Stimulated activated CD8-positive, alpha-beta memory T cell treated with anti-CD3 and anti-CD28 coated beads, Interleukin-7, amount 100 ng/mL, for 48 hours (primary cell): ENCODE measurements around the gene ARHGEF33.

ENCODE experiments used
- DNase-seq, 2 donors: peaks; one replicate each; pipeline ENCODE4 v3.0.0-alpha.2; 2020; ENCODE audit warnings: low read depth in 1 of 2; ENCODE audit errors: extremely low read depth in 1 of 2

Gene ARHGEF33

GRCh38 chr2:39007875-39008504, 118.3 kb downstream of the ARHGEF33 start:
- DNase-seq: no peak

DNA sequence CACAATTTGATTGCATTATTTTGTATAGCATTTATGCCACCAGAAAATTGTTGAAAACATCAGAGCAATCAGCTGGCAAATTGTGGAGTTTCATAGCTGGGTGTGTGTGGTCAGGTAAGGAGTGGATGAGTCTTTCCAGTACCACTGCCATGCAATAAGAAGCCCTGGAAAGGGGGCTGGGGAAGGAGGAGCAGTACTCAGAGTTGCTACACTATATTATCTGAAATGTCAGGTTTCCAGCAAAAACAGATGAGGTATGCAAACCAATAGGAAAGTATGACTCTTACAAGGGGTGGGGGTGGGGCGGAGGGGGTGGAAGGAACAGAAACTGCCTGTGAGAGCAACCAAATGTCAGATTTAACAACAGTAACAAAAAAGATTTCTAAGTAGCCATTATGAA, 119.0 kb downstream of the ARHGEF33 start:
- no peak for DNase-seq

GRCh38 chr2:39013871-39014270, 124.2 kb downstream of the ARHGEF33 start:
- DNase-seq: no peak

DNA sequence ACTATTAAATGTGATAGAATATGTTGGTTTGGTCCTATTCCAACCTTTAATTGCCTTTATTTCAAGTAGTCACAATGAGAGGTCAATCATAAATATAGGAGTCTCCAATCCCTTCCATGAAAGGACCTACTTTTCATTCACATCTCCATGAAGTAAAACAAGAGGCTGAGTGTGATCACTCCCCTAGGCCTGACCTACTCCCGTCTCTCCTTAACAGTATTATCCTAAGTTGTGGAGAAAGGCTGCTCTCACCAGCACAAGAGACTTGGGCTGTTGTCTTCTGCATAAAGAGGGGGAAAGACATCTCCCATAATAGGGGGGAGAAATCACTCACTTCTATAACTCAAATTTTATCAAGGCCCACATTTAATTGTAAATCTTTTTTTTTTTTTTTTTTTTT, 125.7 kb downstream of the ARHGEF33 start:
- DNase-seq: no peak

- no peak for DNase-seq
These were observed 127.7 kb downstream of the ARHGEF33 start for GRCh38 chr2:39017334-39017733.

DNA sequence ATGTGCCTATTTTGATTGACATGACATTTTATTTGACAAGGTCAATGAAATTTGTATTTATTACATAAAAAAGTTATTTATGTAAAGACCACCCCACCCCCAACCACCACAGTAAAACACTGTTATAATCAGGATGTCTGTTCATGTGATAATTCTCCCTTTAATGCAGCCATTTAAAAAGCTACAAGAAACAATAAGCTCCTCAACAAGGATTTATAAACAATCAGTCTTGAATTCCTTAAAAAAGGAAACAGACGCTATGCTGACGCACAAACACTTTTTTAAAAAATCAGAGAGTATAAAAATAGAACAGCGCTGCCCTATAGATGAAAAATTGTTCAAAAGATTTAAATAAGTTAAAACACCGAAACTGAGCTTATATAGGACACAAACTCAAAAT, 129.0 kb downstream of the ARHGEF33 start:
- DNase-seq: no peak

DNA sequence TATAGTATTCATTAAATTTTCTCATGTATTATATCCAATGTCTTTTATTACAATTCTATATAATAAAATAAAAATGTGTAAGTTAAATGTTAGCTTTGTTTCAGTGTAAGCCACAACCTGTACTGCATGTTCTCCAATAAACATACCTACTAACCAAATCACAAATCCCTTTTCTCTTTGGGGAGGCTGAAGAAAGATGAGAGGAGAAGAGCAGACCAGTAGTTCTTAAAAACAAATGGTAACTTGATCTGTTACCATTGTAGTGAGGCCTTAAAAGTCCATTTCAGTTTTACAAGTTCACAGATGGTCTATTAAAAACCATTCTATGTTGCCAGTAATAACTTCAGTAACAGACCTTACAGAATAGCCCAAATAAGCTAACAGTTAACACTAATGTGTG, 130.7 kb downstream of the ARHGEF33 start:
- DNase-seq: no peak

GRCh38 chr2:39022642-39023235, 133.1 kb downstream of the ARHGEF33 start:
- DNase-seq: no peak

DNA sequence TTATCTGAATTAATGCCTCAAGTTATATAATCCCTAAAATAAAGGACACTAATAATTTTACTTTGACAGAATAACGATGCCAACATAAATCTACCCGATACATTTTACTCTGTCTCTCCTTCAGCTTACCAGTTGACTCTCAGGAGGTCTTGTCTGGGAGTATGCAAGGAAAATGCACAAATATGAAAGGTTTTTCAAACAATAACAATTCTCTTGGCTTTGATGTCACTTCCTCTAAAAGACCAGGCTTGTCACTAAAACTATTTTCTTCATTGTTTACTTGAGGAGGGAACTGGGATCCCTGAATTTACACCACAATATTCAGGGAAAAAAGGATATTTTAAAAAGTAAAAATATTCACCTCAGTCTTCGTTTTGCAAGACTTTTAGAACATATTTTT, 134.0 kb downstream of the ARHGEF33 start:
- no peak for DNase-seq

- DNase-seq: no peak
These were observed 135.2 kb downstream of the ARHGEF33 start for GRCh38 chr2:39024833-39025232.
